GM21576 (cell line): Measurements from ENCODE around the gene RPS19.
A peak's percentile ranks its signal among the peaks of the same experiment; 100 is the strongest.
"Not testable (repeated sequence)": the region's sequence is repeated elsewhere in the genome, so short reads cannot be mapped to it uniquely, and the experiment has no call there.

ENCODE experiments used
- ATAC-seq: cut with Tn5 transposase; IDR thresholded peaks from one replicate; pipeline ENCODE4 v1.9.1; 2021; ENCODE audit warnings: mild to moderate bottlenecking, moderate library complexity; ENCODE audit not compliant: unreplicated experiment

The RPS19 gene

DNA sequence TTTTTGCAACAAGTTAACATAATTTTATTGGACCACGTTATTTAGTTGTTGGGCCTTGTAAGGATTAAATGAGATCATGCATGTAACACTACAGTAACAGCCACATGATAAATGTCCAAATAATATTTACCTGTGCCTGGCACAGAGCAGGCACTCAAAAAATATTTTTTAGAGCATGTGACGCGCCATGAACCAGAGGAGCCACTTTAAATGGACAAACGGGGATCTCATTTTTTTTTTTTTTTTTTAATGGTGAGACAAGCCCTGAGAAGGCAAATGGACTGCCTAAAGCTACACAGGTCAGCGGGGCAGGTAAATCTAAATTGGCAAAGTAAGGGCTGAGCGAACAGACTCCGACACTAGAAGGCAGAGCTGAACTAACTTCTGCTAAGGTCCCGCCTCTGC lies 840 bp upstream of the RPS19 start:
- no peak for ATAC-seq

GRCh38 chr19:41860419-41861115 lies 512 bp downstream of the RPS19 start:
- ATAC-seq = no peak

DNA sequence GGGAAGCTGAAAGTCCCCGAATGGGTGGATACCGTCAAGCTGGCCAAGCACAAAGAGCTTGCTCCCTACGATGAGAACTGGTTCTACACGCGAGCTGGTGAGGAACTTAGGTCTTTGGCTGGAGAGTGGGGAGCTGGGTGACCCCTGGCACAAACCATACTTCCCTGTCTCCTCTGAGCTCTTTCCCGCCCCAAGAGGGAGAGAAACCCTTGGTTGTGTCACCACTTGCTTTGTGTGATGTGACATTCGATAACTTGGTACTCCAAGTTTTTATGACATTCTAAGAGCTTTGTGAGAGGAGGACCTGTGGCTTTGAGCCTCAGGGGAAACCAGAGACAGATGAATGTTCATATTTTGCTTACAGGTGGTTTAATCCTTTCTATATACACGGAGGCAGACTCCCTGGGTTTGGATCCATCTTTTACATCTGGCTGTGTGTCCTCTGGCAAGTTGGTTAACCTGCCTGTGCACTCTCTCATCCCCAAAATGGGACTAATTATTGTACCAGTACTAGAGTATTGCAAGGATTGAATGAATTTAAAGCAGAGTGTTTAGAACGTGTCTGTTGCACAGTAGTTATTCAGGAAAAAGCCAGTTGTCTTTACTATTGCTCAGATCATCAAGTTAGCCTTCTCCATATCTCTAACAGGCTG lies 1.2 kb downstream of the RPS19 start:
- ATAC-seq = no peak

- ATAC-seq = no peak
Observed at GRCh38 chr19:41861846-41862245, 1.8 kb downstream of the RPS19 start.

- no peak for ATAC-seq
Observed at GRCh38 chr19:41862445-41862986, 2.5 kb downstream of the RPS19 start.

DNA sequence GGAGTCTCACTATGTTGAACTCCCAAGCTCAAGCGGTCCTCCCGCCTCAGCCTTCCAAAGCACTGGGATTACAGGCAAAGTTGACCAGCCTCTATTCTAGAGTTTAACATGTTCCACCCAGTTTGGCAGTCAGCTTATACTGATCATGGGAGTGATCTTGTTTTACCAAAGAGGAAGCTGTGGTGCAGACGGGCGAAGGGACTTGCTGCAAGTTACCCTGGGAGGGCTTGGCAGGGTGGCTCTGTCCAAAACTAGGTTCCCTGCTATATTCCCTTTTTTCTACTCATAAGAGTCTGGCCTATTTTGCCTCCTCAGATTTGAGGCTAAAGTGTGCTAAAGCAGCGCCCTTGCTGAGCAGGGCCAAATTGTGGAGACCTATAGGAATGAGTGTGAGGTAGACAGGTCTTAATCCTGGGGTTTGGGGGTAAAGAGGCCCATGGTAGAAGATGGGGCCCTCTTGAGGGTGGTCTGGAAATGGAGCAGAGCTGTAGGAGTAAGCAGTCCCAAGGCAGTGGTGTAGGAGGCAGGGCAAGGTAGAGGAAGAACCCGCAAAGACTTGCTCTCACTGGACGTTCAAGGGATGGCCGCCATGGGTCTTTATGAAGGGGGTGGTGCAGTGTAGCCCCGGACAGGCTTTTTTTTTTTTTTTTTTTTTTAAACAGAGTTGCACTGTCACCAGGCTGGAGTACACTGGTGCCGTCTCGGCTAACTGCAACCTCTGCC lies 3.3 kb downstream of the RPS19 start:
- ATAC-seq = no peak

DNA sequence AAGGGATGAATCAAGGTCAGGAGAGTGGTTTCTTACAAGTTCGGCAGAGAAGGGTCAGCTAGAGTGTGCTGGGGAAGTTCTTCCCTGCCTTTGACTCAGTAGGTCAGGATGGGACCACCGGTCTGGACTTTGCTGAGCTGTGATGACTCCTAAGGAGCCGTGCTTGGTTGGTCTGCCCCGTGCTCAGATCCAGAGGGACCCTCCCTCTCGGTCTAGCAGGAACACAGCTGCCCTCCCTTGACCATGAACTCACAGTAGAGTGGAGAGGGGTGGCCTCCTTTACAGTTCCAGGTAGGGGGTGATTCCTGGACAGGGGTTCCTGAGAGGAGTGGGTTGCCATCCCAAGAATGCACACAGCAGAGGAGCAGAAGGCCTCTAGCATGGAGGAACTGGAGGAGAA lies 4.3 kb downstream of the RPS19 start:
- no peak for ATAC-seq

- no peak for ATAC-seq
Observed at GRCh38 chr19:41866284-41866683, 6.2 kb downstream of the RPS19 start.

DNA sequence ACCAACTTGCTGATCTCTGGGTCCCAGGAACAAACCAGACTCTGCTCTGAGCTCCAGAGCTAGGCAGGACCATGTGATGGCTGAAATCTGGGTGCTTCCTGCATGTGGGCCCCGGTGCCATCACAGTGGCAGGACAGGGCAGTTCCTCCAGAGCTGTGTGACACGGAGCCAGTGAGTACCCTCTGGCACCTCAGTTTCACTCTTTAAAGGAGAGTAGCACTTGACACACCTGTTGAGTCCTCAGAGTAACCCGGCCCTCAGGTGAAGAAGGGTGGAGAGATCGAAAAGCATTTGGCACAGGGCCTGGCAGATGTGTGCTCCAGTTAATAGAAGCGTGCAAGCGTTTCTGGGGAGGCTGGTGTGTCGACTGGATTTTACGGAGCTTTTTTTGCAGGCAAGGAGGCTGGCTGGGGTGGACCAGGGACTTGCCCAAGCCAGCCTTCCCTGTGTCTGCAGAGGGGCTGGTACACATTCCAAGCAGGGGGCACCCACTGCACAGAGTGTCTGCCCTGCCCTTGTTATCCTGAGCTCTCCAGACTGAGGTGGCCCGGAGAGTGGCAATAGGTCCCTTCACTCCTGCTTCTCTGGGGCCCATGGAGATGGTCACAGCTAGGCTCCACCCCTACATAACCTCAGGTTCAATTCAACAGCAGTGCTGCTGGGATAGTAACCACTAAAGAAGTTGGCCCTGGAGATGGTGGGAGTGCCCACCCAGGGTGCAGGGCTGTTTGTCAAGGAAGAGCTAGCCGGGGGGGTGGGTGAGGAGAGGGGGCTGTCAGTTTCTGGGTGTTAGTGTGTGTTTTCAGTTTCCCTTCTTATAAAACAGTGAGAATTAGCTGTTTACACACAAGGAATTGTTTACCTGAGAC lies 8.3 kb downstream of the RPS19 start:
- ATAC-seq = no peak

DNA sequence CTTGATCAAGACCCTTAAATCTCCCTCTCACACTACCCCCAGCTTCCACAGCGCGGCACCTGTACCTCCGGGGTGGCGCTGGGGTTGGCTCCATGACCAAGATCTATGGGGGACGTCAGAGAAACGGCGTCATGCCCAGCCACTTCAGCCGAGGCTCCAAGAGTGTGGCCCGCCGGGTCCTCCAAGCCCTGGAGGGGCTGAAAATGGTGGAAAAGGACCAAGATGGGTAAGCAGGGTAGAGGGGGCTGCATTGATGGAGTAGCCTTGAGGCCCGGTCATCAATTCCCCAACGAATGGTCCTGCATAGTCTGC lies 8.9 kb downstream of the RPS19 start:
- ATAC-seq = no peak

GRCh38 chr19:41869374-41869955 lies 9.4 kb downstream of the RPS19 start:
- no peak for ATAC-seq

DNA sequence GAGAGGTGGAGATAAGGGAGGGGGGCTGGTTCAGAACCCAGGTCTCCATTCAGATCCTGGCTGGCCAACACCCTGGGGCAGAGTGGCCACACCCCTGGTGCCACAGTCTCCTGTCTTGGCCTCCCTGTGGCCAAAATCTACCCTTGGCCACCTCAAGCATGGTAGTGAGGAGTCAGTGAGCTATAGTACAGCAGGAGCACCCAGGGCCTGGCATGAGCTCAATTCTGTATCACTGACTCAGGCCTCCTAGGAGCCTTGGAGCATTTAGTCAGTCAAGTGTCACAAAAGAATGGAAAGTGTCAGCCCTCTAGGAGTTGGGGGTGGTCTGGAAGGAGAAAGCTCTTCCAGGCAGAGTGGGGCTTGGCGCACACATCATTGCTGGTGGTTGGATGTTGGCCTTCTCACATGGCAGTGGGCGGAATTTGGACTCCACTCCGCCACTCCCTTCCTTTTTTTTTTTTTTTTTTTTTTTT lies 10.4 kb downstream of the RPS19 start:
- no peak for ATAC-seq

DNA sequence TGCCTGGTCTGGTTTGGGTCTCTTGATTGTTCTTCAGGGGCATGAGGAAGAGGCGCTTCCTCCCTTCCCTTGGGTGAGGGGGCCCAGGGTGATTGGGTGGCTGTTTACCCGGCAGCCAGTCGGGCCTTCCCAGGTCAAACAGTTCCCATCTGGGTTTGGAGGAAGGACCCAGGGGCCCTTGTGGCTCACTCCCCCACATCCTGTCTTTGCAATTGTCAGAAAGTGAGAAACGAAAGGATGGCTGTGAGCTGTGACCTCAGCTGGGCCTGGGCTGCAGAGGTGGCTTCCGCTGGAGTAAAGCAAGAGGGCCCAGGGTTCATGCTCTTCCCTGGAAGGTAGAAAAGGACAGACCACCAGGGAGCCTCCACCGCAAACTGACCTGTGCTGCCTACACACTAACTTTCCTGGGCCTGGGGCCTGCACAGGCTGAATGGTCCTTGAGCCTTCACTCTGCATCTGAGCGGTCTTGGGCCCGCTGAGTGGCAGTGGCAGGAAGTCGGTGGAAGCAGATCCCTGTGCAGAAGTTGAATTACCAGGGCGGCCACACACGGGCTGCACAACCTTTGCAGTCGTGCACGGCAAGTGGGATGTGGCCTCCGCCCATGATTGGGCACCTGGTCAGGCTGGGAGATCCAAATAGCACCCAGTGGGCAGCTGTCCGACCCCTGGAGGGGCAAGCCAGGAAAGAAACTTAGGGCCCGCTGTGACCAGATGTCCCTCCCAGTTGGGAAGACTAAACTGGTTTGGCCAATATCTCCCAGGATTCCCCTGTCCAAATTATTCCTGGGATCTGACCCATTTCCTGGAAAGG lies 11.7 kb downstream of the RPS19 start:
- no peak for ATAC-seq

- ATAC-seq = no peak
Observed at GRCh38 chr19:41872384-41872774, 12.3 kb downstream of the RPS19 start.

GRCh38 chr19:41872775-41873647 lies 13.0 kb downstream of the RPS19 start:
- ATAC-seq = no peak

- ATAC-seq = not testable (repeated sequence)
Observed at GRCh38 chr19:41875973-41876372, 15.9 kb downstream of the RPS19 start.

- ATAC-seq = peak; percentile 57
Observed at GRCh38 chr19:41876847-41877832, 17.1 kb downstream of the RPS19 start, which contains the start of gene CD79A. Gene CD79A, plus strand, starts transcription at chr19:41877279. Its CDS starts 26 bp downstream, at chr19:41877305.
